Lower lobe of right lung (tissue), 2 donors: ENCODE data around the gene PTPMT1. TPM values are rescaled to one million over a fixed set of nuclear protein-coding genes. Genes with fewer than 3 reads are reported as not detected.

Experiments used
- ATAC-seq, 2 donors: fragments of 200-7000 bp; cut with Tn5 transposase; one replicate each; pipeline ENCODE4 v1.9.1; 2020 to 2022; ENCODE audit warnings: mild to moderate bottlenecking in 2 of 2, moderate library complexity in 2 of 2
- DNase-seq: peaks from one replicate; pipeline ENCODE4 v3.0.0-alpha.2; 2020
- H3K27ac ChIP-seq: fragments of 200-600 bp; one replicate; pipeline ENCODE4 v1.8.0; 2022
- H3K27me3 ChIP-seq: fragments of 200-600 bp; one replicate; pipeline ENCODE4 v1.8.0; 2022; ENCODE audit warnings: low read depth
- H3K36me3 ChIP-seq: fragments of 200-600 bp; one replicate; pipeline ENCODE4 v1.8.0; 2022; ENCODE audit warnings: mild to moderate bottlenecking
- H3K4me1 ChIP-seq: fragments of 200-600 bp; one replicate; pipeline ENCODE4 v1.8.0; 2022
- H3K4me3 ChIP-seq: fragments of 200-600 bp; one replicate; pipeline ENCODE4 v1.8.0; 2022; ENCODE audit warnings: mild to moderate bottlenecking
- H3K9me3 ChIP-seq: fragments of 200-600 bp; one replicate; pipeline ENCODE4 v1.8.0; 2022
- intact Hi-C: fragments of 100-400 bp; cut with DNase I; formaldehyde crosslinking; loops from one replicate; pipeline ENCODE4 v1.11.0; 2022
- total RNA-seq: library from RNA; stranded (reverse); fragmentation: NEBNext Ultra II Directional; extraction: Animal tissue kit (Norgen Biotek cat#: 25700); gene quantifications from one replicate; pipeline ENCODE4 v1.2.1, GENCODE V29; 2021
- TF ChIP-seq, protein P1 (sequence below): fragments of 200-600 bp; IDR thresholded peaks from one replicate; pipeline ENCODE4 v1.8.0; 2022; ENCODE audit warnings: antibody characterized with exemption, mild to moderate bottlenecking
- donor health status: DM: no; HTN: yes; CAD: no; lungs with severe emphysema.

PTPMT1 gene
- total RNA-seq, 1 donor from 2014 or later = 78.1 TPM

DNA sequence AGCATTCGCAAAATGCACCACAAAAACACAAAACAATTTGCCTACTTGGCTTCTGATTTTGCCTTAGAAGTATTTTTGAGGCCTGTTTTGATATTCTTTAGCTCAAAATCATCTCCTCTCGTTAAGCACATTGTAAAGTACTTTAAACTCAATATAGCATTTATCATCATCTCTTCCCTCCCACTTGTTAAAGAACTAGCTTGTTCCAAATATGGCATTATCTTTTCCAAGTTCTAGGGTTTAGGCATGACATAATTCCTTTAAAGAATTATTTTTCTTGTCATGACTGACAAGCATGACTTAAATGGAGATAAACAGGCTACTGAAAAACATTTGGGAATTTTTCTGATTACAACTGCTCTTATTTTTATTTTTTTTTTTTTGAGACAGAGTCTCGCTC, 33.7 kb upstream of the PTPMT1 start:
- peaks cover 53% of the 10 kb centered on the region for H3K4me1 ChIP-seq
- no peak overlapping the region for H3K27ac ChIP-seq
- DNase-seq (no peak), ATAC-seq (no peak)
- no peaks in the 10 kb centered on the region for H3K27me3 ChIP-seq
- intact Hi-C loops = loop anchor here (10.0 kb wide), 1 partner anchor 57 kb away; no protein-coding TSS in a partner anchor
- no peaks in the 10 kb centered on the region for H3K9me3 ChIP-seq
- TF ChIP-seq, protein P1, sequence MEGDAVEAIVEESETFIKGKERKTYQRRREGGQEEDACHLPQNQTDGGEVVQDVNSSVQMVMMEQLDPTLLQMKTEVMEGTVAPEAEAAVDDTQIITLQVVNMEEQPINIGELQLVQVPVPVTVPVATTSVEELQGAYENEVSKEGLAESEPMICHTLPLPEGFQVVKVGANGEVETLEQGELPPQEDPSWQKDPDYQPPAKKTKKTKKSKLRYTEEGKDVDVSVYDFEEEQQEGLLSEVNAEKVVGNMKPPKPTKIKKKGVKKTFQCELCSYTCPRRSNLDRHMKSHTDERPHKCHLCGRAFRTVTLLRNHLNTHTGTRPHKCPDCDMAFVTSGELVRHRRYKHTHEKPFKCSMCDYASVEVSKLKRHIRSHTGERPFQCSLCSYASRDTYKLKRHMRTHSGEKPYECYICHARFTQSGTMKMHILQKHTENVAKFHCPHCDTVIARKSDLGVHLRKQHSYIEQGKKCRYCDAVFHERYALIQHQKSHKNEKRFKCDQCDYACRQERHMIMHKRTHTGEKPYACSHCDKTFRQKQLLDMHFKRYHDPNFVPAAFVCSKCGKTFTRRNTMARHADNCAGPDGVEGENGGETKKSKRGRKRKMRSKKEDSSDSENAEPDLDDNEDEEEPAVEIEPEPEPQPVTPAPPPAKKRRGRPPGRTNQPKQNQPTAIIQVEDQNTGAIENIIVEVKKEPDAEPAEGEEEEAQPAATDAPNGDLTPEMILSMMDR = no peak
- peaks cover 12% of the 10 kb centered on the region for H3K36me3 ChIP-seq
- H3K4me3 ChIP-seq = no peak overlapping the region

DNA sequence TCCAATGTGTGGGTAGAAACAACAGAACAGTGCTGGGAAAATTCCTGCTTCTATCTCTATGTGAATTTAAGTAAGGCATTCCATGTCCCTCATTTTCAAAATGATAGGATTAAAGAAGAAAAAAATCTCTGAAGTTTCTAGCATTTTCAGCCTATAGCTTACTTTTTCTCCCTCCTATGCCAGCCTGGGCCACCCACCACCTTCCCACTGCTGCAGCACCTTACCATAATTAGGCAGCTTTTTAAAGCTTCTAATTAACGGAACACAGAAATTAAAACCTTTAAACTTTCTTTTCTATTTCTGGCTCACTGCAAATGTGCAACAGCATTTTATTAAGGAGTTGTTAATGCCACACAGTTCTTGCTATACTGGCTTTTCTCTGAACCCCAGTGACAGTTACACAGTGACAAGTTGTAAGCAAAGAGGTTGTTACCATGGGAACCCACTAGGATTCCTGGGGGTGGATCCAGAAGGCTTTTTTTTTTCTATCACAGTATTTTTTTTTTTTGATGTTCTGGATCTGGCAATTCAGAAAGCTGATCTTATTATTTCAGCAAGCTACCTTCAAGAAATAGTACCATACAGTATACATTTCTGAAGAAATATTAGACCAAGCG, 32.7 kb upstream of the PTPMT1 start:
- peaks cover 55% of the 10 kb centered on the region for H3K4me1 ChIP-seq
- intact Hi-C loops = loop anchor here (10.0 kb wide), 1 partner anchor 58 kb away; no protein-coding TSS in a partner anchor
- H3K27me3 ChIP-seq = no peaks in the 10 kb centered on the region
- TF ChIP-seq, protein P1 = no peak
- ATAC-seq (peak; percentile 49 to 56), DNase-seq (no peak)
- H3K27ac ChIP-seq = no peak overlapping the region
- peaks cover 12% of the 10 kb centered on the region for H3K36me3 ChIP-seq
- no peaks in the 10 kb centered on the region for H3K9me3 ChIP-seq
- no peak overlapping the region for H3K4me3 ChIP-seq

DNA sequence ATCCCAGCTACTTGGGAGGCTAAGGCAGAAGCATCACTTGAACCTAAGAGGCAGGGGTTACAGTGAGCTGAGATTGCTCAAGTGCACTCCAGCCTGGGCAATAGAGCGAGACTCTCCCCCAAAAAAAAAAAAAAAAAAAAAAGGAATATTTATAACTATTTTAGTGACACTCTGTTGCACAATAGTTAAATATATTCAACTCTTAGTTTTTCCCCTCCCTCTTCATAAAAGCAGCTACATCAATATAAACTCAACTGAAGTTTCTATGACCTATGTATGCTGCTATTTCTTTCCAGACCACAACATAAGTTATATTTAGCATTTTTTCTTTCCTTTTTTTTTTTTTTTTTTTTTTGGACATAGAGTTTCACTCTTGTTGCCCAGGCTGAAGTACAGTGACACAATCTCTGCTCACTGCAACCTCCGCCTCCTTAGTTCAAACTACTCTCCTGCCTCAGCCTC, 31.7 kb upstream of the PTPMT1 start:
- H3K27ac ChIP-seq = no peak overlapping the region
- peaks cover 12% of the 10 kb centered on the region for H3K36me3 ChIP-seq
- ATAC-seq = peak; percentile 8 to 50
- H3K4me3 ChIP-seq = no peak overlapping the region
- H3K9me3 ChIP-seq = no peaks in the 10 kb centered on the region
- no peak for DNase-seq
- peaks cover 64% of the 10 kb centered on the region for H3K4me1 ChIP-seq
- intact Hi-C loops = loop anchor here (10.0 kb wide), 1 partner anchor 59 kb away; no protein-coding TSS in a partner anchor
- TF ChIP-seq, protein P1 = no peak
- no peaks in the 10 kb centered on the region for H3K27me3 ChIP-seq

DNA sequence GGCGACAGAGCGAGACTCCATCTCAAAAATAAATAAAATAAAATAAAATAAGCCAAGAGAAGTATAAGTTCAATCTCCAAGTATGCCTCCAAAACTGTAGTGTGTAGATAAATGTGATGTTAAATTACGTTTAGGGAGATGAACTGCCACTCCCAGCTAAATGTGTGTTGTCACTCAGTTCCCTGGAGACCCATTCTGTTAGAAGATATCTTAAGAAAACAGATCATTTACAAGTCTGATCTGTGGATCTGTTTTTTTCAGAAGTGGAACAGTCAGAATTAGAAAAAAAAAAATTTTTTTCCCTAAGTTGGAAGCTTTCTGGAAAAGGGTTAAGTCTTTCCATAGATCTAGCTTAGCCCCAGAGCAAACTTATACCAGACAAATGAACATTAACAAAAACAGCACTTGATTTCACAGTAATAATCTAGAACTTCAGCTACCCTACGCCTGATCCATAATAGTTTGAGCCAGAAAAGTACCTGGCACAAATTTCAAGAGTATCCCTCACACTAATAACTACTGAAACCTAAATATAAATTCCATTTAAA, 30.6 kb upstream of the PTPMT1 start:
- Histone ChIP-seq H3K9me3 (no peaks in the 10 kb centered on the region), H3K4me1 (peaks cover 75% of the 10 kb centered on the region), H3K27me3 (no peaks in the 10 kb centered on the region), H3K27ac (no peak overlapping the region), H3K4me3 (no peak overlapping the region), H3K36me3 (peaks cover 12% of the 10 kb centered on the region)
- ATAC-seq (no peak), DNase-seq (no peak)
- intact Hi-C loops = loop anchor here (10.0 kb wide), 1 partner anchor 60 kb away; no protein-coding TSS in a partner anchor
- TF ChIP-seq, protein P1 = no peak

DNA sequence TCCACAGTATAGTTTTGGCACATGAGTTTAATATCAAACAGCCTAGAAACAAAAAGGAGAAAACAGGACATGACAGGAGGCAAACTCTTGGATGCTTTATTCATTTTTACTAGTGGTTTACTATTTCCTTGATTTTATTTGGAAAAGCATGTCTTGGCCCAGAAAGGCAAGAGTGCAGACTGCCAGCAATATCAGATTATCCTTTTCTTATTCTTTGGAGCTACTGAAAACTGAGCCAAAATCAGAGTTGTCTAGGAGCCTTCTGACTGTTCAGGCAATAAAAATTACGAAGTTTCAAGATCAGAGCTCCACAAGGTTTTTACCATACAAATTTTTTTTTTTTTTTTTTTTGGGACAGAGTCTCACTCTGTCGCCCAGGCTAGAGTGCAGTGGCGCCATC, 28.5 kb upstream of the PTPMT1 start:
- Histone ChIP-seq H3K36me3 (peaks cover 12% of the 10 kb centered on the region), H3K4me3 (no peak overlapping the region), H3K27me3 (no peaks in the 10 kb centered on the region), H3K4me1 (peaks cover 86% of the 10 kb centered on the region), H3K9me3 (no peaks in the 10 kb centered on the region), H3K27ac (no peak overlapping the region)
- ATAC-seq (no peak), DNase-seq (no peak)
- TF ChIP-seq, protein P1 = no peak
- intact Hi-C loops = loop anchor here (10.0 kb wide), 1 partner anchor 62 kb away; no protein-coding TSS in a partner anchor
